GM18511 (cell line): ENCODE results near the gene TTC31.
"Not testable (repeated sequence)": the region's sequence is repeated elsewhere in the genome, so short reads cannot be mapped to it uniquely, and the experiment has no call there.

ENCODE experiments used
- ATAC-seq: cut with Tn5 transposase; IDR thresholded peaks from one replicate; pipeline ENCODE4 v1.9.1; 2021; ENCODE audit warnings: mild to moderate bottlenecking, moderate library complexity; ENCODE audit not compliant: unreplicated experiment

TTC31 gene

GRCh38 chr2:74482801-74483674, at the start of gene TTC31, which contains the start of gene CCDC142:
Gene TTC31 (plus strand): TSS chr2:74483081. CDS start chr2:74483096, 15 bp downstream.
Gene CCDC142 (minus strand): TSS chr2:74482998. CDS start chr2:74482837, 161 bp downstream.
- ATAC-seq = peak; percentile 95

DNA sequence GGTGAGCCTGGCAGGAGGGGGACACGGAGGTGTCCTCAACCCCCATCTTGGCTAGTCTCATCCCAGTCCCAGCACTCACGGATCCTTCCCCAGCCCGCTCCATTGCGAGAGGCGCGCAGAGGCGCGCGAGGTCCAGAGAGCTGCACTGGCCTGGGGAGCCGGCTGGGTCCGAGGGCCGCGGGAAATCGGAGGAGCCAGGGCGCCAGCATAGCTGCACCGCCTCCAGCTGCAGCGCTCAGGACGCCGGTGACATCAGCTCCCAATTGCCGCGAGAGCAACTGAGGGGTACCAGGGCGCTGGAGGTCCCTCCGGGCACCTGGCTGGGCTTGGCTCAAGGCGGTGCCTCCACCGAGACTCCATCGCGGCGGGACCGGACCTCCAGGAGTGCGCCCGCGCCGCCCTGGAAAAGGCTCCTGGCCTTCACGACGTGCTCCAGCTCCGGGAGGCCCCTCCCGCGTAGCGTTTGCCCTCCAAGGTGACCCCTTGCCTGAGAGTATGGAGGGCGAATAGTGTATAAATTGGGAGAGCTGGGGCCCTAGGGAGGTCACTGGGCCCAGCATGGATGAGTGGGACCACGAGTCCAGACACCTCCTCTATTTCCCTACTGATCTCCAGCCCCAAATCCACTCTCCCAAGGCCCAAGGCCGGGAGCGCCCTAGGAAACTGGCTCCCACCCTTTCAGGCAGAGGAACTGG, 46.6 kb upstream of the TTC31 start:
- ATAC-seq = no peak

- no peak for ATAC-seq
Observed at GRCh38 chr2:74436848-74437695, 45.8 kb upstream of the TTC31 start.

GRCh38 chr2:74438248-74438647, 44.6 kb upstream of the TTC31 start:
- ATAC-seq = no peak

DNA sequence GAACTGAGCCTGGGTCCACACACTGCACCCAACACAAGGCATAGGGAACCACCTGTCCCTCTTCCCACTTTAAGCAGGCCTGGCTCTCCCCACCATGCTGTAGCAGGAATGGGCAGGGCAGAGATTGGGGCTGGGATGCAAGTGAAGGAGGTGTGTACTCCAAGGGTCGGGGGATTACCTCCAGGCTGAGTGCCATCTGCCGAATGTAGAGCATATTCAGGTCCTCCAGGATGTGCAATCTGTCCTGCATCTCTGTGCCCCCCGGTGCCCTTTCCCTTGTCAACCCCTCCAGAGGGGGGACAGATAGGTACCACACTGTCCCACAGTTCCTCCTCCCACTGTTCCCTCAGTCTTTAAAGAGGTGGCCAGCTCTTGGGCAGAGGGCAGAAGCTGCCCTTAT, 43.5 kb upstream of the TTC31 start:
- ATAC-seq = no peak

- peak; percentile 1 for ATAC-seq
Observed at GRCh38 chr2:74439803-74440377, 43.0 kb upstream of the TTC31 start.

GRCh38 chr2:74440378-74441169, 42.3 kb upstream of the TTC31 start:
- peak; percentile 88 for ATAC-seq

DNA sequence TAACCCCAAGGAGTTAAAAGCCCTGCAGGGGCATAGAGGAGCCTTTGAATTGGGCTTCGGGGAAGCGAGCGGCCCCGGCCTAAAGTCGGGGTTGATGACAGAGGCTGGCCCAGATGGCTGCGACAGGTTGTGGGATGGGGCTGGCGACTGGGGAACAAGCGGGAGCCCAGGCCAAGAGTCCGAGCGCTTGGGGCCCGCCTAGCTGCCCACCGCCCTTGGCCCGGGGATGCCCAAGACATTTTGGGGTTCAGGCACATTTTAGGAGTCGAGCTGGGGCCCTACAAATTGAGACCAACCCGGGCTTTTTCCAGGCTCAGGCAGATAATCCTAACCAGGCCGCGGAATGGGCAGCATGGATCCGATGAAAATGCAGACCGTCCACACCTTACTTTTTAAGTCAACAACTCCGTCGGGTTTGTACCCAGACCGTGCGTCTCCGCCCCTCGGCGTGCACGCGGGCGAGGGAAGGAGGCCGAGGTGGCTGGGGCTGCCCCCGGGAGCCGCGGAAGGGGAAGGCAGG, 41.7 kb upstream of the TTC31 start:
- no peak for ATAC-seq

DNA sequence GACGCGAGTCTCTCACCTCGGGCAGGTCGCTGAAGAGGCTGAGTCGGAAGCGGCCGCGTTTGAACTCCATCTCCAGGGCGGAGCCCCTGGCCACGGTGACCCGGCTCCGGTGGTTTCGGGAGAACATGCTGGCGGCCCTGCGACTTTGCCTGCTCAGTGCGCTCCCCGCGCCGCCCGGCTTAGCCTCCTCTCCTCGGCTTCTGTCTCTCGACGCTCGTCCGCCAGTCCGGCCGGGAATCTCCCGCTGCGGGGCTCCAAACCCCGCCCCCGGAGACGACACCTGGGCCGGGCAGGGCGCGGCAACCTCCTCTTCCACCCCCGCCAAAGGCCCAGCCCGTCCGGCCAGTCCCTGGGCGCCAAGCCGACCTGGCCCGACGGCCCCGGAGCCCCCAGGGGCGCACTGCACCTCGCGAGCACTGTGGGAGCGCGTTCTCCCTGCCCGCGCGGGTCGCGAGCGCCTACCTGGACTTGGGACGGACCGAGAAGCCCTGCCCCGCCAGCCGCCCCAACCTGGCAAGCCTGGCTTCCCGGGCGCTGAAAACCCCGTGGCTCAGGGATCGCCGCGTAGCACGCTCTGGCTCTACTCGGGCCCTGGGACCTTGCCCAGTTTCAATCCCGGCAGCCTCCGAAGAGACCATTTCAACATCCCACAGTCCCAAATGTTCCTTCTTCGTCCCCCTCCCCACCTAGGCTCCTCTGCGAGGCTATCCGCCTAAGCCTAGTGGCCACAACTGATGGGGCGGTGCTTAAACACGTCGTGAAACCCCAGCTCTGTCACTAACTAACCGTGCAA, 41.0 kb upstream of the TTC31 start, which contains the start of gene RTKN:
RTKN (minus strand) TSS at position 248 of the 793 bp plus-strand sequence; CDS start at position 127, 121 bp downstream.
- ATAC-seq = peak; percentile 33

GRCh38 chr2:74442483-74443297, 40.2 kb upstream of the TTC31 start:
- ATAC-seq = not testable (repeated sequence)

DNA sequence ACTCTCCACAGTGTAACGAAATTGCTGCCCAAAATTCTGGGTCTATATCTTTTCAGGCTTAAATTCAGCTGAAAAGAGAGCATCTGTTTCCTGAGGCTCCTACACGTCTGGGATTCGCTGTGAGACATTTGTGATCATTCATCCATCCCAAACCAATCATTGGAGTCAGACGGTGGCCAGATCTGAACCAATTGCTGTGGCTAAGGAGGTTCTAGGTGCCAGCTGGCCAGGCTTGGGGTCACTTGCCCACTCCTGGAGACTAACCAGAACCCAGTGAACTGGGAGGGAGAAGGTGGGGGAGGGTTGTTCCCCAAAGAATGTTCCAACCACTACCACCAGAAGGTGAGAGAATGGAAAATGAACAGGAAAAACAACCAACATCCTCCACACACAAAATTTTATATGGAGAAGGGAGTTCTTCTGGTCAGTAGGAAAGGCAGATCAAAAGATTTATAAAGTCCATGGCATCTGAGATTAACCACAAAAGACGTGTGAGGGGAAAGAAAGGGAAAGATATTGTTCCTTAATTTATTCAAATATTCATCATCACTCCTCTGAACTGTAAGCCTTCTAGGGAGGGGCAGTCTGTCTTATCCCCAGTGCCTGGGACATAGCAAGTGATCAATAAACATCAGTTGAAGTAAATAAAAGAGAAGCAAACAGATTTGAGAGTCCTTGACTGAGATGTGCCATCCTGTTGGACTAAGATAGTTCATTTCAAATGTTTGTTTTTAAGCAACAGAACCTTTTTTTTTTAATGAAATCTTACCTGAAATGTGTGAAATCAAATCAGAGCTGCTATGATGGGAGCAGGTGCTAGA, 38.2 kb upstream of the TTC31 start:
- ATAC-seq = no peak

DNA sequence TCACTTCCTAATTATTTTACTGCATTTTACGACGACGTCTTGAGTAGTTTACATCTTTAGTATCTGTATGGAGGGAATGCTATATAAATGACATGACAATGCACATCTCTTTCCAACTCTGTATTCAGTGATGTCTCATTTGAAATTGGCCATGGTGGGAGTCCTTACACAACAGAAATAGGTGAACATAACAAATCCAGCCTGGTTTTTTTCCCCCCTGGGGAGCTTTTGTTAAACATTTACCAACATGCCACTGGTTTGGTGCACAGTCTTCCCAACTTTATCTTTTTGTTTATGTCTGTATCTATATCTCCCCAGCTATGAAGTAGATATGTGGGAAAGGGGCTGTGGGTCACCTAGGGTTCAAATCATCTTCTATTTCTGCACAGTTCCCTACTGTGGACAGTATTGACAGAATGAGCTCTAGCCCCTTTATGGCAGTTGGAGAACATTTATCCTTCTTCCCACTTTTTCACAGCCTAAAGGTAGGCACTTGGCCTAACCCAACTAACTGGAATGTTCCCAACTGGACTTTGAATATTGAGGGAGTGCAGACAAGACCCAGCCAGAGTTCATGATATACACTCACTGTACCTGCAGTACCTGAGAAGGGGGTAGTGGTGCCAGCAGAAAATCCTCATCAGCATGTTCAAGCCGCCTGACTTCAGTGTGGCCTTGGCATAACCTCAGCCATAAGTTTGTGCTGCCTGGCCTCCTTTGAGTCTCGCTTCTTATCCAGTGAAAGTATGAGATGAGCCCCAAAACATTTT, 35.5 kb upstream of the TTC31 start:
- ATAC-seq = no peak

DNA sequence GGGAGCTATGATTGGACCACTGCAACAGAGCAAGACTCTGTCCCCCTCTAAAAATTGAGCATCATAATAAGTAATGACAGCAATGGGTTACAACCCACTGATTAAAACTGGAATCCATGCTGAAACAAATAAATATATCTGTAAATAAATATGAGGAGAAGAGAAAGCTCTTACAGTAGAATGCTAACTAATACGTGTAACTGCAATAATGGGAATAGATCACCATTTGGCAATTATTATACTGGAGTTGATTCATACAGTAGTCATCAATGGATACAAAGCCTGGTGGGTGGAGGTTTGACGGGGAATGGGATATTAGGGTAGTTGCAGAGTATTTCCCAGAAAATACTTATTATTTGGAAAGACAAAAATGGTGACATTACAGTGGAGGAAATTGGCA, 34.1 kb upstream of the TTC31 start:
- ATAC-seq = no peak

DNA sequence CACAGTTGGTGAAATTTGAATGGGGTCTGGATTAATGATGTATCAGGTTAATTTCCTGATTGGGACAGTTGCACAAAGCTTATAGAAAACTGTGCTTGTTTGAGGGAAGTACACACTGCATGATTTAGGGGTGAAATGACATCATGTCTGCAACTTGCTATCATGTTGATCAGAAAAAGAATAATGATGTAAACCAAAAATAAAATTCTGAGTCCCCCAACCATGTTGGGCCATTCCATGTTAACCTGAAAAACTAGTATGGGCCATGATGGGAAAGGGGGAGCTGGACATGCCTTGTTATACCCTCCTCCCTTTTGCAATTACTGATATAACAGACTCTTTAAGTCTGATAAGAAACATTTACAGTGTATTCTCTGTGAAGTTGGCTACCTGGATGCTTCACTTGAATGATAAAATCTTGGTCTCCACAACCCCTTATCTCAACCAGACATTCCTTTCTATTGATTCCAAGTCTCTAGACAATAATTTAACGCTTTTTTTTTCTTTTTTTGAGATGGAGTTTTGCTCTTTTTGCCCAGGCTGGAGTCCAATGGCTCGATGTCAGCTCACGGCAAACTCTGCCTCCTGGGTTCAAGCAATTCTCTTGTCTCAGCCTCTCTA, 32.2 kb upstream of the TTC31 start:
- no peak for ATAC-seq

- peak; percentile 37 for ATAC-seq
Observed at GRCh38 chr2:74454654-74455511, 28.0 kb upstream of the TTC31 start, which contains the start of gene INO80B. Gene INO80B (plus strand): TSS chr2:74455087. CDS start chr2:74455117, 30 bp downstream.
